GM12872 (cell line): ENCODE measurements around the gene STPG3.
A peak's percentile ranks its signal among the peaks of the same experiment; 100 is the strongest.

Experiments used
- TF ChIP-seq, protein P1 (sequence below): IDR thresholded peaks from 3 replicates; pipeline ENCODE4 v1.5.1; 2011; ENCODE audit warnings: low read depth, mild to moderate bottlenecking, low read length, moderate library complexity; ENCODE audit not compliant: insufficient read depth

Gene STPG3

DNA sequence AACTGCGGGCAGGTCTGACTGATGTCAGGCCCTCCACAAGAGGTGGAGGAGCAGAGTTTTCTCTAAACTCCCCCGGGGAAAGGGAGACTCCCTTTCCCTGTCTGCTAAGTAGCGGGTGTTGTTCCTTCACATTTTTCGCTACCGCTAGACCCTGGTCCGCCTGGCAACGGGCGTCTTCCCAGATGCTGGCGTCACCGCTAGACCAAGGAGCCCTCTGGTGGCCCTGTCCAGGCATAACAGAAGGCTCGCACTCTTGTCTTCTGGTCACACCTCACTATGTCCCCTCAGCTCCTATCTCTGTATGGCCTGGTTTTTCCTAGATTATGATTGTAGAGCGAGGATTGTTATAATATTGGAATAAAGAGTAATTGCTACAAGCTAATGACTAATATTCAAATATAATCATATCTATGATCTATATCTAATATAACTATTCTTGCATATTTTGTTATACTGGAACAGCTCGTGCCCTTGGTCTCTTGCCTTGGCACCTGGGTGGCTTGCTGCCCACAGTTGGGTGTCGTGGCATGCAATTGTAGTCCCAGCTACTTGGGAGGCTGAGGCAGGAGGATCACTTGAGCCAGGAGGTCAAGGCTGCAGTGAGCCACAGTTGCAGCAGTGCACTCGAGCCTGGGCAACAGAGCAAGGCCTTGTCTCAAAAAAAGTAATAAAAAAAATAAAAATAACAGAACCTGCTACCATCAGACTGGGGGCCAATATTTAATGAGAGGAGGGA, 11.3 kb downstream of the STPG3 start:
- TF ChIP-seq, protein P1, sequence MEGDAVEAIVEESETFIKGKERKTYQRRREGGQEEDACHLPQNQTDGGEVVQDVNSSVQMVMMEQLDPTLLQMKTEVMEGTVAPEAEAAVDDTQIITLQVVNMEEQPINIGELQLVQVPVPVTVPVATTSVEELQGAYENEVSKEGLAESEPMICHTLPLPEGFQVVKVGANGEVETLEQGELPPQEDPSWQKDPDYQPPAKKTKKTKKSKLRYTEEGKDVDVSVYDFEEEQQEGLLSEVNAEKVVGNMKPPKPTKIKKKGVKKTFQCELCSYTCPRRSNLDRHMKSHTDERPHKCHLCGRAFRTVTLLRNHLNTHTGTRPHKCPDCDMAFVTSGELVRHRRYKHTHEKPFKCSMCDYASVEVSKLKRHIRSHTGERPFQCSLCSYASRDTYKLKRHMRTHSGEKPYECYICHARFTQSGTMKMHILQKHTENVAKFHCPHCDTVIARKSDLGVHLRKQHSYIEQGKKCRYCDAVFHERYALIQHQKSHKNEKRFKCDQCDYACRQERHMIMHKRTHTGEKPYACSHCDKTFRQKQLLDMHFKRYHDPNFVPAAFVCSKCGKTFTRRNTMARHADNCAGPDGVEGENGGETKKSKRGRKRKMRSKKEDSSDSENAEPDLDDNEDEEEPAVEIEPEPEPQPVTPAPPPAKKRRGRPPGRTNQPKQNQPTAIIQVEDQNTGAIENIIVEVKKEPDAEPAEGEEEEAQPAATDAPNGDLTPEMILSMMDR: peak; percentile 25; the same call in 2 of the 3 replicates

- TF ChIP-seq, protein P1: no peak
Measured at GRCh38 chr9:137262909-137263285, 11.8 kb downstream of the STPG3 start.

- TF ChIP-seq, protein P1: no peak
Measured at GRCh38 chr9:137263506-137263905, 12.4 kb downstream of the STPG3 start.

DNA sequence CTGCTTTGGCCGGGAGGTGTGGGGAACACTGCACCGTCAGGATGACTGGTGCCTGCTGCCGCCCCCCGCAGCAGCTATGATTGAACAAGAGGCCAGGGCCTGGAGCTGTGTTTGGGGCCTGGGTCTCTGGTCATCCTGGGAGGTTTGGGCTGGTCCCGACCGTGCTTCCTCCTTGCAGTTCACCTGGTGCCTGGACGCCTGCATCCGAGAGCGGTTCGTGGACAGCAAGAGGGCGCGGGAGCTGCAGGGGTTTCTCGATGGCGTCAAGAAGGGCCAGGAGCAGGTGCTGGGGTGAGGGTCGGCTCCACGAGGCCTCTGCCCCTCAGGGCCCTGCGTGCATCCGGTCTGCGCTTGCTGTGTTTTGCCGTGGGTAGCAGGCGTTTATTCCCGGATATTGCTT, 13.0 kb downstream of the STPG3 start:
- TF ChIP-seq, protein P1: no peak

DNA sequence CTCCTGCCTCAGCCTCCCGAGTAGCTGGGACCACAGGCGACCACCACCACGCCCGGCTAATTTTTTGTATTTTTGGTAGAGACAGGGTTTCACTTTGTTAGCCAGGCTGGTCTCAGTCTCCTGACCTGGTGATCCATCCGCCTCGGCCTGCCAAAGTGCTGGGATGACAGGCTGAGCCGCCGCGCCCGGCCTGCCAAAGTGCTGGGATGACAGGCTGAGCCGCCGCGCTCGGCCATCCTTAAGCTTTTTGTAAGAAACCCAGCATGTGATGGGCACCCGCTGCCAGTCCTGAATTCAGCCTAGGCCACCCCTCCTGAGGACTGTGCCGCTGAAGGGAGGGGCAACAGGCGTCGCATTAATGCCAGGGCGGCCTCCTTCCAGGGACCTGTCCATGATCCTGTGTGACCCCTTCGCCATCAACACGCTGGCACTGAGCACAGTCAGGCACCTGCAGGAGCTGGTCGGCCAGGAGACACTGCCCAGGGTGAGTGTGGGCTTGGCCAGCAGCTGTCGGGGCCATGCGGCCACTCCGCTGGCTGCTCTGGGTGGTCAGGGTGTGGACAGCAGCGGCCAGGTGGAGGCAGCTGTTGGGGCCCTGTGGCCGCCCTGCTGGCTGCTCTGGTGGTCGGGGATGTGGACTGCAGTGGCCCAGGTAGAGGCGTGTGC, 14.5 kb downstream of the STPG3 start:
- TF ChIP-seq, protein P1: no peak

DNA sequence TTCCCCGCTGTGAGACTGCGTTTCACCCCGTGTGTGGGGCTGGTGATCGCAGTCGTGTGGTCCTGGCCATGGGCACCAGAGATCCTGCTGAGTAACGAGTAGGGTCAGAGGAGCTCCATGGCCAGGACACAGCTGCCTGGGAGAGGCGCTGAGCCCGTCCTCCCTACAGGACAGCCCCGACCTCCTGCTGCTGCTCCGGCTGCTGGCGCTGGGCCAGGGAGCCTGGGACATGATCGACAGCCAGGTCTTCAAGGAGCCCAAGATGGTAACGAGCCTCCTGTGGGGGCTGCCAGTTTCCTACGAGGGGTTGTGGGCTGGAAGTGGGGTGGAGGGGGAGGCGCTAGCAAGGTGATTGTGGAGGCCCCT, 15.1 kb downstream of the STPG3 start:
- TF ChIP-seq, protein P1: no peak

GRCh38 chr9:137266585-137267453, 15.7 kb downstream of the STPG3 start:
- TF ChIP-seq, protein P1: no peak
